ENCODE data around the gene DEUP1.
"Not testable (repeated sequence)": the region's sequence is repeated elsewhere in the genome, so short reads cannot be mapped to it uniquely, and the experiment has no call there.

Gene DEUP1

DNA sequence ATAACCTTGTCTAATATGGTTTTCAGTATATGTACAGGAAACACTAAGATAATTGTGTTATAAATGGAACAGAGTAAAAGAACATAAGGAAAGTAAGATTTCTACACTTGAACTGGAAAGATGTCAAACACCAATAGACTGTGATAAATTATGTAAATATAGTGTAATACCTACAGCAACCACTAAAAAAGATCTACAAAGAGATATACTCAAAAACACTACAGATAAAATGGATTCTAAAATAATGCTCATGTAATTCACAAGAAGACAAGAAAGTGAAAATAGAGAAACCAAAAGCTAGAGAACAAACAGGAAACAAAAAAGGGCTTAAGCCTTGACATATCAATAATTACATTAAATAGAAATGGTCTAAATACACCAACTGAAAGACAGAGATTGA, 30.9 kb downstream of the DEUP1 start:
- no peak for DNase-seq (ENCODE audit: low read depth in 2 of 2)

DNA sequence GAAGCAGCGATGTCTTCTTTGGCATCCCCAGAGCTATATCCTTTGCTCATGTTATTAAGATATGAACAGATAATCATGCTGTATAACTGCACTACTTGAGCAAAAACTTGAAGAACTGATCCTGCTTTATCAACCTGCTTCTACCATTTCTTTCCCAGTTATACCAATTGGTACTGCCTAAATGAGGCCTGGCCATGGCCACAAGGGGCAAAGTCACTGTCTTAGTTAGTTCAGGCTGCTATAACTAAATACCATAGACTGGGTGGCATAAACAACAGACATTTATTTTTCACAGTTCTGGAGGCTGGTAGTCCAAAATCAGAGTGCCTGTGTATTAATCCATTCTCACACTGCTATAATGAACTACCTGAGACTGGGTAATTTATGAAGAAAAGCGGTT, 37.5 kb downstream of the DEUP1 start:
- no peak for DNase-seq (ENCODE audit: low read depth in 2 of 2)

DNA sequence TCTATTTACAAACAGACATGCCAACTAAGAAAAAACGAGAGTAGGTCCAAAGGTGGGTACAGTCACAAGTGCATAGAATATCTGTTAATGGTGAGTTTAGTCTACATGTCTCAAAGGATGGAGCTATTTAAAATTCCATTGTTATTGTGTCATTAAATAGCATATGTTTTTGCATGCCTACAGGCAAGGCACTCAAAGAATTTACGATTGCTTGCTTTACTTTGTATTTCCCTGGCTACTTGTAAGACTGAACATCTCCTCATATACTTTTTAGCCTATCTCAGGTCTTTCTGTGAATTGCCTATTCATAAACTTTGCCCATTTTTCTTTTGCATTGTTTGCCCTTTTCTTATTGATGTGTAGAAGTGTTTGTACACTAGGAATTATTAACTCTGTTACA, 39.7 kb downstream of the DEUP1 start:
- DNase-seq (ENCODE audit: low read depth in 2 of 2), result no peak

DNA sequence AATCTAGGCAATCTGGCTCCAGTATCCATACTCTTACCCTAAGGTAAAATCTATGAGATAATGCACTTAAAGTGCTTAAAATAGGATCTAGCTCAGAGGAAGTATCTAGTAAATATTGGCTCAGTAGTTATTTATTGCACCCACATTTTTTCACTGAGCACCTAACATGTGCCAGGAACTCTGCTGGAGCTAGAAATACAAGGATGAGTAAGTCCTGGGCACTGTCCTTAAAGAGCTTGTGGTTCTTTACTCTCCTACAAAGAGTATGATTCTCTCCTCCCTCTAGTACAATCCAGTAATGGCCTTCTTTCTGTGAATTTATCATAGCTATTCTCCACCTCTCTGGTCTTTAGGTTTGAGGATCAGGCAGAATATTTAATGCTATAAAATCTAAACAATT, 59.2 kb downstream of the DEUP1 start:
- no peak for DNase-seq (ENCODE audit: low read depth in 2 of 2)

GRCh38 chr11:93392867-93393266, 62.3 kb downstream of the DEUP1 start:
- no peak for DNase-seq (ENCODE audit: low read depth in 2 of 2)

- DNase-seq (ENCODE audit: low read depth in 2 of 2), result no peak
Observed at GRCh38 chr11:93393386-93393785, 62.8 kb downstream of the DEUP1 start.

DNA sequence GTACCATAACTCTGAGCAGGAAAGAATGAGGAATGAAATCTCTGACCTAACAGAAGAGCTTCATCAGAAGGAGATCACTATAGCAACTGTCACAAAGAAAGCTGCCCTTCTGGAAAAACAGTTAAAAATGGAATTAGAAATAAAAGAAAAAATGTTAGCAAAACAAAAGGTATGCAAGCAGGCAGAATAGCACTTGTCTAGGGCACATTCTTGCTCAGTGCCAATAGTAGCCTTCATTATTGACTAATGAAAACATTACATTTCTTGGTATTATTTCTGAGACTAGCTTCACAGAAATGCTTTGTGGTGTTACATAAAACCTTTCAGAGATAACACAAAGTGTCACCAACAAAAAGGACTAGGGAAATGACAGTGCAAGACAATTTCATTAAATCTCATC, 63.9 kb downstream of the DEUP1 start:
- no peak for DNase-seq (ENCODE audit: low read depth in 2 of 2)

DNA sequence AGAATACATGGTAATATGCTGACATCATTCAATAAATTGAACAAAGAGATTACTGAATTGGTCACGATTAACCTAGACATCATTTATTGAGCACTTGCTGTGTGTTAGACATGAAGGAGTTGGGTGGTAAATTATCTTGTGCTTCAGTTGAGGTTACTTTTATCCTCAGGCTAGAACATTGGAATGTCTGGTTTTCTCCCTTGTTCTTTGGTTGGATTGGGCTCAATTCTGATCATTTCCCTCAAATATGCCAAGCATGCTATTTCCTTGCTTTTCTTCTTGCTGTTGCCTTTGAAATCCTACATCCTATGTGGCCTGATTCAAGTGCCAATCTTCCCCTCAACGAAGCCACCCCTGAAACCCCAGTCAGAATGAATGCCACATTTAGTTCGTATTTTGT, 65.8 kb downstream of the DEUP1 start:
- no peak for DNase-seq (ENCODE audit: low read depth in 2 of 2)

DNA sequence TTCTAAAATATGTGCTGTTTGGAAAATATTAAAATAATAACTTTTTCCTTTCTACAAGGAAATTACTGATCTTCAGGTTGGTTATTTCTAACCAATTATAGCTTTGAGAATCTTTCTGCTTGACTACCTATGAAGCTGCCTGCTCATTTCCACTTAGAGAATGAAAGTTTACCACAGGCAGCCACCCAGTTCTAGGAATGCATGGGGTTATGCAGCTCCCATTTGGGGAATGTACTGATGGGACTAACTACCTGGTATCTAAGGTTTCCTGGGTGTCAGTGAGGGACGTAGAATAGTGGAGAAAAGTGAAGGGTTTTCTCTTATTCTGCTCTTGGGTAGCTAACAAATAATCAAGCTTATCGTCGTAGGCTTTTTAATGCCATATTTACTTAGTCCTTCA, 73.4 kb downstream of the DEUP1 start:
- no peak for DNase-seq (ENCODE audit: low read depth in 2 of 2)

- DNase-seq (ENCODE audit: low read depth in 2 of 2), result no peak
Observed at GRCh38 chr11:93407777-93408401, 77.3 kb downstream of the DEUP1 start.

DNA sequence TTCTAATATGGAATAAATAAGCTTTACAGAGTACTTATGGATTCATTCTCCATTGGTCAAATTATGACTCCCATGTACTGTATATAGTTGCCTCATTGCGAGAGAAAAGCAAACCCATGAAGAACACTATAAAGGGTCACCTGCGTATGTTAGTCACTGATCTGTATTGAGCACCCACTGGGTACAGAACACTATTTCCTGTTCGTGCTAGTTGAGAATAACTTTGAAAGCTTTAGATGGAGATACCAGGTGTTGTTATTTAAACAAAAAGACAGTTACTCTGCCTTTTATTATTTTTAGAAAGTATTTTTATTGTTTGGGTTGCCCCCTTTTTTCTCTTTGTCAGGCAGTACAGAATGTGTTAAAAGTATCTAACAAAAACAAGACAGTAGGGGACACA, 79.9 kb downstream of the DEUP1 start:
- DNase-seq (ENCODE audit: low read depth in 2 of 2), result no peak

- no peak for DNase-seq (ENCODE audit: low read depth in 2 of 2)
Observed at GRCh38 chr11:93411705-93412104, 81.2 kb downstream of the DEUP1 start.

DNA sequence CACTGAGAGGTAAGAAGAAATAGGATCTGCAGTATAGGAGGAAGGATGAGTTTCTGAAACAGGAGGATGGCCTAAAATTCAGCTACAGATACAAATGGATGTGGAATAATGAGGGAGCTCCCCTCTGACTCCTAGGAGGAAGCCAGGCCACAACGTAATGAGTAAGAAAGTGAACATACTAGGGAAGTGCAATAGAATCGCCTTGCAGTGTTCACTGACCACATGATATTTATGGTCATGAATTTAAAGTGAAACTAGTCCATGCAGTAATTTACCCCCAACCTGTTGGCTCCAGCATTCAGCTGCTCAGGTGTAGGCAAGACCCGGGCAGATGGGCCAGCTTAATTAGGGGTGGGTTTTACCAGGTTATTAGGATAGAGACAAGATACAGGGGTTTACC, 101.7 kb downstream of the DEUP1 start:
- no peak for DNase-seq (ENCODE audit: low read depth in 2 of 2)

DNA sequence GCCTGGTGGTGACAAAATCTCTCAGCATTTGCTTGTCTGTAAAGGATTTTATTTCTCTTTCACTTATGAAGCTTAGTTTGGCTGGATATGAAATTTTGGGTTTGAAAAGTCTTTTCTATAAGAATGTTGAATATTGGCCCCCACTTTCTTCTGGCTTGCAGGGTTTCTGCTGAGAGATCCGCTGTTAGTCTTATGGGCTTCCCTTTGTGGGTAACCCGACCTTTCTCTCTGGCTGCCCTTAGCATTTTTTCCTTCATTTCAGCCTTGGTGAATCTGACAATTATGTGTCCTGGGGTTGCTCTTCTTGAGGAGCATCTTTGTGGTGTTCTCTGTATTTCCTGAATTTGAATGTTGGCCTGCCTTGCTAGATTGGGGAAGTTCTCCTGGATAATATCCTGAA, 112.7 kb downstream of the DEUP1 start:
- DNase-seq (ENCODE audit: low read depth in 2 of 2), result not testable (repeated sequence)

DNA sequence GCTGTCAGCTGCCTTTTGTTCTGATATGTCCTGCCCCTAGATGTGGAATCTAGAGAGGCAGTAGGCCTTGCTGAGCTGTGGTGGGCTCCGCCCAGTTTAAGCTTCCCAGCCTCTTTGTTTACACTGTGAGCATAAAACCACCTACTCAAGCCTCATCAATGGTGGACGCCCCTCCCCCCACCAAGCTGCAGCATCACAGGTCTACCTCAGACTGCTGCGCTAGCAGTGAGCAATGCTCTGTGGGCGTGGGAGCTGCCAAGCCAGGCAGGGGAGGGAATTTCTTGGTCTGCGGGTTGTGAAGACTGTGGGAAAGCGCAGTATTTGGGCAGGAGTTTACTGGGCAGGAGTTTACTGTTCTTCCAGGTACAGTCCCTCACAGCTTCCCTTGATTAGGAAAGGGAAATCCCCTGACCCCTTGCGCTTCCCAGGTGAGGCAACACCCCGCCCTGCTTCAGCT, 114.1 kb downstream of the DEUP1 start:
- peak; percentile 3 to 6 for DNase-seq (ENCODE audit: low read depth in 2 of 2)

- no peak for DNase-seq (ENCODE audit: low read depth in 2 of 2)
Observed at GRCh38 chr11:93458286-93458685, 127.7 kb downstream of the DEUP1 start.

GRCh38 chr11:93463666-93464065, 133.1 kb downstream of the DEUP1 start:
- DNase-seq (ENCODE audit: low read depth in 2 of 2), result not testable (repeated sequence)

DNA sequence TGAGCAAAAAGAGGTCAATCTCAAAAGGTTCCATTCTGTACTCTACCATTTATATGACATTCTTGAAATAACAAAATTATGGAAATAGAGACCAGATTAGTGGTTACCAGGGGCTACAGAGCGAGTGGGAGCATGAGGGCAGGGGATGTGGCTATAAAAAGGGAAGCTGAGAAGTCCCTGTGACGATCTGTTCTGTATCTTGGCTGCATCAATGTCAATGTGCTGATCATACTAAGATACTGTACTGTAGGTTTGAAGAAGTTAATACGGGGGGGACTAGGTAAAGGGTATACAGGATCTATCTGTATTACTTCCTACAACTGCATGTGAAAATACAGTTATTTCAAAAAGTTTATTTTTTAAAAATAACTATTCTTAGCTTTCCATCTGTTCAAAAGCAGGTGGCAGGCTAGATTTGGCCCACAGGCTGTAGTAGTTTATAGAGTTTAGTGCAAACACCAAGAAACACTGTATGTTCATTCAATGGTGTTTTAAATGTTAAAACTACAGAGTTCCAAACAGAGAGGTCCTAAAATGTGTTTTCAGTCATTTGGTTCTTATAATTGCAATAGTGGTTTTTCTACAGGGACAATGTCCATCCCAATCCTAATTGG, 134.5 kb downstream of the DEUP1 start:
- DNase-seq (ENCODE audit: low read depth in 2 of 2), result no peak

DNA sequence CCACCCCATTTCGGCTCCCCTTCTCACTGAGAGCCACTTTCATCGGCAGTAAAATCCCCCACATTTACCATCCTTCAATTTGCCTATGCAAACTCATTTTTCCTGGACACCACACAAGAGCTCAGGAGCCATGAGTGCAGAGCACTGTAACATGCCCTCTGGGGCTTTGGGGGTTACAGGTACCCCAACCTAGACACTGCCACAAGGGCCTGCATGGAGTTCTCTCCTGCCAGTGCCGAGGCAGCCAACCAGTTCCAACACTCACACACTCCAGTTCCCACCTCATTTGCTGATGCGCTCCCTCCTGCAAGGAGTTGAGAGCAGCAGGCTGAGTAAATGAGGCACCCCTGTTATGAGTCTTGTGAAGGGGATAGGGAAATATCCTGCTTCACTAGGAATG, 136.5 kb downstream of the DEUP1 start:
- no peak for DNase-seq (ENCODE audit: low read depth in 2 of 2)

GRCh38 chr11:93468290-93468689, 137.7 kb downstream of the DEUP1 start:
- DNase-seq (ENCODE audit: low read depth in 2 of 2), result no peak

GRCh38 chr11:93474123-93474522, 143.6 kb downstream of the DEUP1 start:
- DNase-seq (ENCODE audit: low read depth in 2 of 2), result no peak

DNA sequence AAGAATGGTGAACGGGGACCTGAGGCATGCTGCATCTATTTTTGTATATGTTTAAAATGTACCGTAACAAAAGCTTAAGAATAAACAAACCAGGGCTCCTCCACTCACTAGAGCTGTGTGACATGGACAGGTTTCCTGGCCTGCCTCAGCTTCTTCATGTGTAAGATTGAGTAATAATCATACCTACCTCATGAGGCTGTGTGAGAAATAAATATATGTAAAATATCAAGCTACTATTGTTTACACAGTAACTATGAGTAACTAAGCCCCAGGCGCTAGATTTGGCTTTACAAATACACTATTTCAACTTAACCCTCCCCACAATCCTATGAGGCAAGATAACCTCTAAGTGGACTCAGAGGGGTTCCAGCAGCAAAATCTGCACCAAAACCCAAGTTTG, 146.3 kb downstream of the DEUP1 start:
- DNase-seq (ENCODE audit: low read depth in 2 of 2), result no peak

- DNase-seq (ENCODE audit: low read depth in 2 of 2), result no peak
Observed at GRCh38 chr11:93477684-93478234, 147.2 kb downstream of the DEUP1 start.

- DNase-seq (ENCODE audit: low read depth in 2 of 2), result no peak
Observed at GRCh38 chr11:93478841-93479240, 148.3 kb downstream of the DEUP1 start.
